H9 (cell line): ENCODE data around the gene OPRL1. TPM values are rescaled to one million over a fixed set of nuclear protein-coding genes. Genes with fewer than 3 reads are reported as not detected.

Experiments used
- DNase-seq: peaks from one replicate; pipeline ENCODE4 v3.0.0-alpha.2; 2017
- H2AFZ ChIP-seq: one replicate; pipeline ENCODE4 v1.6.1; 2013; ENCODE audit warnings: mild to moderate bottlenecking, low read length, control low read depth, moderate library complexity
- H2AK5ac ChIP-seq: 2 replicates; pipeline ENCODE4 v1.6.1; 2013; ENCODE audit warnings: low read length, control low read depth, mixed read lengths; ENCODE audit not compliant: insufficient read length
- H2BK120ac ChIP-seq: one replicate; pipeline ENCODE4 v1.6.1; 2013; ENCODE audit warnings: low read depth, mild to moderate bottlenecking, low read length, control low read depth, inconsistent platforms; ENCODE audit not compliant: poor library complexity, severe bottlenecking
- H2BK12ac ChIP-seq: 2 replicates; pipeline ENCODE4 v1.6.1; 2013; ENCODE audit warnings: low read length, control low read depth, mixed read lengths, low read depth; ENCODE audit not compliant: insufficient read length
- H2BK15ac ChIP-seq: 2 replicates; pipeline ENCODE4 v1.6.1; 2013; ENCODE audit warnings: low read depth, low read length, control low read depth
- H2BK20ac ChIP-seq: one replicate; pipeline ENCODE4 v1.6.1; 2013; ENCODE audit warnings: low read depth, mild to moderate bottlenecking, low read length, control low read depth, inconsistent platforms; ENCODE audit not compliant: poor library complexity, severe bottlenecking
- H2BK5ac ChIP-seq: 2 replicates; pipeline ENCODE4 v1.6.1; 2013; ENCODE audit warnings: low read length, control low read depth, mixed read lengths; ENCODE audit not compliant: insufficient read length
- H3K14ac ChIP-seq: 2 replicates; pipeline ENCODE4 v1.6.1; 2013; ENCODE audit warnings: low read length, control low read depth; ENCODE audit not compliant: insufficient read depth
- H3K18ac ChIP-seq: 2 replicates; pipeline ENCODE4 v1.6.1; 2013; ENCODE audit warnings: low read depth, mild to moderate bottlenecking, mixed read lengths, low read length, control low read depth; ENCODE audit not compliant: insufficient read length
- H3K23ac ChIP-seq: 2 replicates; pipeline ENCODE4 v1.6.1; 2013; ENCODE audit warnings: low read length, control low read depth, mixed read lengths, low read depth; ENCODE audit not compliant: insufficient read length
- H3K23me2 ChIP-seq: 2 replicates; pipeline ENCODE4 v1.6.1; 2013; ENCODE audit warnings: low read depth, mild to moderate bottlenecking, mixed read lengths, low read length, control low read depth; ENCODE audit not compliant: insufficient read length, poor library complexity, severe bottlenecking
- H3K27ac ChIP-seq: 2 replicates; pipeline ENCODE4 v1.5.1; 2013; ENCODE audit warnings: low read length, control low read depth, mixed read lengths, low read depth; ENCODE audit not compliant: insufficient read length
- H3K27me3 ChIP-seq: 2 replicates; pipeline ENCODE4 v1.6.1; 2013; ENCODE audit warnings: low read length, control low read depth, inconsistent platforms; ENCODE audit not compliant: insufficient read depth
- H3K4ac ChIP-seq: 2 replicates; pipeline ENCODE4 v1.6.1; 2013; ENCODE audit warnings: low read depth, mild to moderate bottlenecking, control low read depth, inconsistent platforms, low read length, moderate library complexity
- H3K4me1 ChIP-seq: 2 replicates; pipeline ENCODE4 v1.6.1; 2013; ENCODE audit warnings: low read length, control low read depth, inconsistent platforms; ENCODE audit not compliant: insufficient read depth
- H3K4me2 ChIP-seq: 2 replicates; pipeline ENCODE4 v1.6.1; 2013; ENCODE audit warnings: low read length, control low read depth, mixed read lengths; ENCODE audit not compliant: insufficient read length, insufficient read depth
- H3K56ac ChIP-seq: 2 replicates; pipeline ENCODE4 v1.6.1; 2013; ENCODE audit warnings: low read depth, mild to moderate bottlenecking, mixed read lengths, low read length, control low read depth; ENCODE audit not compliant: insufficient read length
- H3K79me1 ChIP-seq: 2 replicates; pipeline ENCODE4 v1.6.1; 2013; ENCODE audit warnings: low read depth, mild to moderate bottlenecking, moderate library complexity, low read length, control low read depth, inconsistent platforms; ENCODE audit not compliant: insufficient read depth, poor library complexity, severe bottlenecking
- H3K79me2 ChIP-seq: 2 replicates; pipeline ENCODE4 v1.6.1; 2013; ENCODE audit warnings: low read length, control low read depth, inconsistent platforms; ENCODE audit not compliant: insufficient read depth
- H3K9ac ChIP-seq: 2 replicates; pipeline ENCODE4 v1.6.1; 2013; ENCODE audit warnings: low read length, control low read depth, mixed read lengths; ENCODE audit not compliant: insufficient read length; ENCODE audit errors: extremely low read depth
- H3K9me3 ChIP-seq: one replicate; pipeline ENCODE4 v1.6.1; 2013; ENCODE audit warnings: low read depth, low read length, inconsistent platforms; ENCODE audit not compliant: control insufficient read depth
- H3T11ph ChIP-seq: one replicate; pipeline ENCODE4 v1.6.1; 2013; ENCODE audit warnings: mild to moderate bottlenecking, low read length, control low read depth, inconsistent platforms
- H4K20me1 ChIP-seq: one replicate; pipeline ENCODE4 v1.6.1; 2013; ENCODE audit not compliant: control insufficient read depth, insufficient read length, insufficient read depth
- H4K5ac ChIP-seq: 2 replicates; pipeline ENCODE4 v1.6.1; 2013; ENCODE audit warnings: low read depth, mild to moderate bottlenecking, mixed read lengths, low read length, control low read depth; ENCODE audit not compliant: insufficient read length
- H4K8ac ChIP-seq: replicated peaks from 2 replicates; pipeline ENCODE4 v1.6.1; 2013; ENCODE audit warnings: low read length, control low read depth, mixed read lengths, low read depth; ENCODE audit not compliant: insufficient read length
- H4K91ac ChIP-seq: 2 replicates; pipeline ENCODE4 v1.6.1; 2013; ENCODE audit warnings: low read depth, mild to moderate bottlenecking, moderate library complexity, mixed read lengths, low read length, control low read depth; ENCODE audit not compliant: insufficient read length
- H3K27ac Mint-ChIP-seq, 3 experiments: 2 replicates in 2 of 3; 3 replicates in 1 of 3; pipeline ENCODE4 v1.8.0; 2020 to 2021; ENCODE audit warnings: mixed read lengths in 3 of 3, mild to moderate bottlenecking in 1 of 3, moderate library complexity in 1 of 3
- H3K27me3 Mint-ChIP-seq: 2 replicates; pipeline ENCODE4 v1.8.0; 2021; ENCODE audit warnings: low read depth, mild to moderate bottlenecking, moderate library complexity, mixed read lengths
- H3K36me3 Mint-ChIP-seq, 3 experiments: 2 replicates in 2 of 3; 3 replicates in 1 of 3; pipeline ENCODE4 v1.8.0; 2020 to 2021; ENCODE audit warnings: low read depth in 3 of 3, mixed read lengths in 3 of 3; ENCODE audit not compliant: insufficient read depth in 1 of 3
- H3K4me1 Mint-ChIP-seq, 2 experiments: 2 replicates each; pipeline ENCODE4 v1.8.0; 2020; ENCODE audit warnings: mixed read lengths in 2 of 2
- H3K4me3 Mint-ChIP-seq, 2 experiments: 2 replicates in 1 of 2; 3 replicates in 1 of 2; pipeline ENCODE4 v1.8.0; 2020 to 2021; ENCODE audit warnings: mild to moderate bottlenecking in 2 of 2, mixed read lengths in 2 of 2, moderate library complexity in 1 of 2
- H3K9me3 Mint-ChIP-seq, 2 experiments: 2 replicates in 1 of 2; 3 replicates in 1 of 2; pipeline ENCODE4 v1.8.0; 2020; ENCODE audit warnings: mild to moderate bottlenecking in 2 of 2, mixed read lengths in 2 of 2, moderate library complexity in 1 of 2
- WGBS: extraction: QIAGEN DNeasy Blood & Tissue Kit; methylation state at CpG from one replicate; pipeline ENCODE4 v1.1.7; 2013; ENCODE audit warnings: missing lambda C conversion rate, low lambda C conversion rate, mixed read lengths; ENCODE audit not compliant: insufficient read length; ENCODE audit errors: extremely low coverage; 5-methylcytosine and 5-hydroxymethylcytosine counted together
- total RNA-seq: library from RNA; stranded (reverse); gene quantifications from 2 replicates; pipeline ENCODE4 v1.2.1, GENCODE V29; 2021
- TF ChIP-seq, protein P1 (sequence below): fragments of 200-600 bp; sonication (generic); conservative IDR thresholded peaks from 3 replicates; pipeline ENCODE4 v1.8.0; 2021; ENCODE audit warnings: antibody characterized with exemption, mild to moderate bottlenecking

The OPRL1 gene
- total RNA-seq, 1 experiment from 2014 or later: 0.90 TPM

DNA sequence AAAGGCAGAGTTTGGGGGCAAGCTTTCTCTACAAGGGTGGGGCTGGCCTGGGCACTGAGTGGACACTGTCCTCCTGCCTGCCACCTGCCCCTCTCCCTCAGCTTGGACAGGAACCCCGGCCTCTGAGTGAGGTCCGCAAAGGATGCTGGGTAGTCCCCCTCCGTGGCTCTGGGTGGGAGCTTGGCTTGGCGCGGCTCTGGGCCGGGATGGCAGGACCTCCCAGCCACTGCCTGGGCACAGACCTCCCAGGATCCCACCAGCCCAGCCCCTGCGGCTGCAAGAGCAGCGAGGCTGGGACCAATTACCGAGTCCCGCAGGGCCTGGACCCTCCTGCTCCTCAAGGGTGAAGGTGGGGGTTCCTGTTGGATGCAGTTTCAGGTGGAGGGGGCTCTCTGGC lies 27.6 kb upstream of the OPRL1 start:
- no peak overlapping the region for H3K27ac ChIP-seq
- no peaks in the 10 kb centered on the region for H3K23me2 ChIP-seq
- no peak overlapping the region for H2AFZ ChIP-seq
- Mint-ChIP-seq H3K36me3 (no peaks in the 10 kb centered on the region; a peak in 1 of 7 replicates), H3K27ac (no peak overlapping the region), H3K4me1 (peaks cover 16 to 21% of the 10 kb centered on the region in 2 experiments), H3K27me3 (peaks cover 45% of the 10 kb centered on the region), H3K9me3 (no peaks in the 10 kb centered on the region; a peak in 1 of 5 replicates), H3K4me3 (no peak overlapping the region)
- H4K91ac ChIP-seq: no peak overlapping the region
- H3K18ac ChIP-seq: no peak overlapping the region
- no peak overlapping the region for H4K8ac ChIP-seq
- H2BK20ac ChIP-seq: no peak overlapping the region
- no peak overlapping the region for H2BK12ac ChIP-seq
- DNase-seq: no peak
- H3K4ac ChIP-seq: no peak overlapping the region
- no peak overlapping the region for H3K9ac ChIP-seq
- H3K23ac ChIP-seq: no peak overlapping the region
- no peaks in the 10 kb centered on the region for H3K79me1 ChIP-seq
- H4K20me1 ChIP-seq: no peaks in the 10 kb centered on the region
- no peak overlapping the region for H2BK120ac ChIP-seq
- H2BK5ac ChIP-seq: no peak overlapping the region
- H4K5ac ChIP-seq: no peak overlapping the region
- H3K27me3 ChIP-seq: peaks cover 12% of the 10 kb centered on the region; the same call in 1 of the 2 replicates
- H3T11ph ChIP-seq: no peak overlapping the region
- H2BK15ac ChIP-seq: no peak overlapping the region
- H3K56ac ChIP-seq: no peak overlapping the region
- no peaks in the 10 kb centered on the region for H3K9me3 ChIP-seq
- no peak overlapping the region for H2AK5ac ChIP-seq
- no peak overlapping the region for H3K14ac ChIP-seq
- TF ChIP-seq, protein P1, sequence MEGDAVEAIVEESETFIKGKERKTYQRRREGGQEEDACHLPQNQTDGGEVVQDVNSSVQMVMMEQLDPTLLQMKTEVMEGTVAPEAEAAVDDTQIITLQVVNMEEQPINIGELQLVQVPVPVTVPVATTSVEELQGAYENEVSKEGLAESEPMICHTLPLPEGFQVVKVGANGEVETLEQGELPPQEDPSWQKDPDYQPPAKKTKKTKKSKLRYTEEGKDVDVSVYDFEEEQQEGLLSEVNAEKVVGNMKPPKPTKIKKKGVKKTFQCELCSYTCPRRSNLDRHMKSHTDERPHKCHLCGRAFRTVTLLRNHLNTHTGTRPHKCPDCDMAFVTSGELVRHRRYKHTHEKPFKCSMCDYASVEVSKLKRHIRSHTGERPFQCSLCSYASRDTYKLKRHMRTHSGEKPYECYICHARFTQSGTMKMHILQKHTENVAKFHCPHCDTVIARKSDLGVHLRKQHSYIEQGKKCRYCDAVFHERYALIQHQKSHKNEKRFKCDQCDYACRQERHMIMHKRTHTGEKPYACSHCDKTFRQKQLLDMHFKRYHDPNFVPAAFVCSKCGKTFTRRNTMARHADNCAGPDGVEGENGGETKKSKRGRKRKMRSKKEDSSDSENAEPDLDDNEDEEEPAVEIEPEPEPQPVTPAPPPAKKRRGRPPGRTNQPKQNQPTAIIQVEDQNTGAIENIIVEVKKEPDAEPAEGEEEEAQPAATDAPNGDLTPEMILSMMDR: no peak
- no CpG with 5 or more reads among the region's 10 CpGs for WGBS
- H3K79me2 ChIP-seq: no peaks in the 10 kb centered on the region
- H3K4me2 ChIP-seq: no peak overlapping the region
- no peaks in the 10 kb centered on the region for H3K4me1 ChIP-seq
